Measurements from ENCODE around the gene CRY1.

CRY1 gene

GRCh38 chr12:106987846-106988245 is 105.5 kb downstream of the CRY1 start:
- H3K4me3 ChIP-seq (ENCODE audit: low read depth, low read length) = no peak overlapping the region
- TF ChIP-seq, protein P1, sequence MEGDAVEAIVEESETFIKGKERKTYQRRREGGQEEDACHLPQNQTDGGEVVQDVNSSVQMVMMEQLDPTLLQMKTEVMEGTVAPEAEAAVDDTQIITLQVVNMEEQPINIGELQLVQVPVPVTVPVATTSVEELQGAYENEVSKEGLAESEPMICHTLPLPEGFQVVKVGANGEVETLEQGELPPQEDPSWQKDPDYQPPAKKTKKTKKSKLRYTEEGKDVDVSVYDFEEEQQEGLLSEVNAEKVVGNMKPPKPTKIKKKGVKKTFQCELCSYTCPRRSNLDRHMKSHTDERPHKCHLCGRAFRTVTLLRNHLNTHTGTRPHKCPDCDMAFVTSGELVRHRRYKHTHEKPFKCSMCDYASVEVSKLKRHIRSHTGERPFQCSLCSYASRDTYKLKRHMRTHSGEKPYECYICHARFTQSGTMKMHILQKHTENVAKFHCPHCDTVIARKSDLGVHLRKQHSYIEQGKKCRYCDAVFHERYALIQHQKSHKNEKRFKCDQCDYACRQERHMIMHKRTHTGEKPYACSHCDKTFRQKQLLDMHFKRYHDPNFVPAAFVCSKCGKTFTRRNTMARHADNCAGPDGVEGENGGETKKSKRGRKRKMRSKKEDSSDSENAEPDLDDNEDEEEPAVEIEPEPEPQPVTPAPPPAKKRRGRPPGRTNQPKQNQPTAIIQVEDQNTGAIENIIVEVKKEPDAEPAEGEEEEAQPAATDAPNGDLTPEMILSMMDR (conservative IDR thresholded peaks at IDR 0.05; ENCODE audit: low read depth, low read length) = no peak
- no peak for DNase-seq (ENCODE audit: low read depth)

- peak; percentile 96 for DNase-seq (ENCODE audit: low read depth)
- peak within 1 kb of the TSS; percentile 87 for H3K4me3 ChIP-seq (ENCODE audit: low read depth, low read length)
- TF ChIP-seq, protein P1 (conservative IDR thresholded peaks at IDR 0.05; ENCODE audit: low read depth, low read length) = peak; percentile 13
Measured at GRCh38 chr12:106986625-106987389, 106.5 kb downstream of the CRY1 start, which contains the start of gene MTERF2. Gene MTERF2 (minus strand): TSS chr12:106987146. CDS start chr12:106978714, 8,432 bp downstream.

- TF ChIP-seq, protein P1 (conservative IDR thresholded peaks at IDR 0.05; ENCODE audit: low read depth, low read length) = no peak
- DNase-seq (ENCODE audit: low read depth) = no peak
- peak overlapping the region; percentile 87 for H3K4me3 ChIP-seq (ENCODE audit: low read depth, low read length)
Measured at GRCh38 chr12:106986135-106986534, 107.2 kb downstream of the CRY1 start.

GRCh38 chr12:106985479-106985878 is 107.9 kb downstream of the CRY1 start:
- TF ChIP-seq, protein P1 (conservative IDR thresholded peaks at IDR 0.05; ENCODE audit: low read depth, low read length) = no peak
- DNase-seq (ENCODE audit: low read depth) = no peak
- H3K4me3 ChIP-seq (ENCODE audit: low read depth, low read length) = no peak overlapping the region

- DNase-seq (ENCODE audit: low read depth) = no peak
- H3K4me3 ChIP-seq (ENCODE audit: low read depth, low read length) = no peak overlapping the region
- TF ChIP-seq, protein P1 (conservative IDR thresholded peaks at IDR 0.05; ENCODE audit: low read depth, low read length) = no peak
Measured at GRCh38 chr12:106984588-106985137, 108.7 kb downstream of the CRY1 start.

GRCh38 chr12:106982229-106982628 is 111.1 kb downstream of the CRY1 start:
- no peak overlapping the region for H3K4me3 ChIP-seq (ENCODE audit: low read depth, low read length)
- TF ChIP-seq, protein P1 (conservative IDR thresholded peaks at IDR 0.05; ENCODE audit: low read depth, low read length) = no peak
- no peak for DNase-seq (ENCODE audit: low read depth)
